ENCODE measurements around the gene CTIF. TPM values are rescaled to one million over a fixed set of nuclear protein-coding genes. Genes with fewer than 3 reads are reported as not detected.
A peak's percentile ranks its signal among the peaks of the same experiment; 100 is the strongest.

CTIF gene
- total RNA-seq, 1 donor from 2014 or later: 72.4 TPM

DNA sequence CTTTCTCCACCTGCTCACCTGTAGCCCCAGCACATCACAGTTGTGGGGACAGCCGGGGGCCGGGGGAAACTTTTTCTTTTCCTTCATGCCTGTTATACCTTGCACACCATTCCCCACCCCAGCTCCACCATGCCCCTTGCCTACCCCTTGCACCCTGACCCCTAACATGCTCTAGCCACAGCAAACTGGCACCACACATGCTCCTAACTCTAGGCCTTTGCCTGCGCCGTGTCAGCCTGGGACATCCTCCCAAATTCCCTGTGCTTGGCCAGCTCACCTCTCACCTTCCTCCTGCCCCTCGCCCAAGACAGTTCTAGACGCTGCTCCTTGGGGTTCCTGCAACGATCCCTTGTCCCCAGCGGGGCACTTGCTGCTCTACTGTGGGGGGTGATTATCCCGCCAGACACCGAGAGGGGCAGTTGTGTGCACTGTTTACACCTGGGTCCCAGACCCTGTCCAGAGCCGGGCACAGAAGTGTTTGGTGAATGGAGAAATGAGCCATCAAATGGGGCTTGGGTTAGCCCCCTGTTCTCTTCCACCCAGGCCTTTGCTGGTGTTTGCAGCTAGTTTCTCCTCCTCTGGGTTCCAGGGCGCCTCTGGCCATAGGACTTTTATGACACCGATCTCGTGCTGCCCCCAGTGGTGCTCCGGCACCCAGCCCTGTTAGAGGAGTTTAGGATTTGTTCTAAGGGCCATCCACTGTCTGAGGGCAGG is 129.8 kb downstream of the CTIF start:
- Histone ChIP-seq H3K9me3 (no peaks in the 10 kb centered on the region), H3K36me3 (no peaks in the 10 kb centered on the region), H3K27me3 (no peaks in the 10 kb centered on the region), H3K4me1 (peaks cover 8% of the 10 kb centered on the region), H3K4me3 (no peak overlapping the region), H3K27ac (no peak overlapping the region)
- TF ChIP-seq CTCF (IDR thresholded peaks at IDR 0.05): no peak
- intact Hi-C loops (cut with DNase I): no loop called here
- ATAC-seq (no peak), DNase-seq (peak; percentile 47)

DNA sequence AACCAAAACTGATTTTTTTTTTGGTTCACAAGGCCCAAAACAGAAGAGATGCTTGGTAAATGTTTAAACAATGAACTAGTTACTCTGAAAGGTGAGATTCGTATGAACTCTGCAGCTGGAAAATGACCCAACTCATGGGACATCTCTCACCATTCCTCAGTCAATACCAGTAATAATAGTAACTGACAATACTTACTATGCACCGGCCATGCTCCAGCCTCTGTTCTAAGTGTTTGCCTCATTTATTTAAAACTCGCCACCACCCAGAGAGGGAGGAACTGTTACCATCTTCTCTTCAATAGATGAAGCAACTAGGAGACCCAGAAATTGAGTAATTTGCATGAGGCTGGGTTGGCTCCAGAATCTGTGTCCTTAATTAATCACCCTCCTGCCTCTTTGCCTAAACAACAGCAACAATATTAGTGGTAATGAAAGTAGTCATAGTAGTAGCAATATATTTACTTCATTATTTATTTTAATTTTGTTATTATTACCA is 130.4 kb downstream of the CTIF start:
- Histone ChIP-seq H3K27me3 (no peaks in the 10 kb centered on the region), H3K27ac (no peak overlapping the region), H3K9me3 (no peaks in the 10 kb centered on the region), H3K4me1 (peaks cover 4% of the 10 kb centered on the region), H3K4me3 (no peak overlapping the region), H3K36me3 (no peaks in the 10 kb centered on the region)
- no peak for ATAC-seq
- DNase-seq: no peak
- intact Hi-C loops (cut with DNase I): no loop called here
- no peak for TF ChIP-seq CTCF (IDR thresholded peaks at IDR 0.05)

DNA sequence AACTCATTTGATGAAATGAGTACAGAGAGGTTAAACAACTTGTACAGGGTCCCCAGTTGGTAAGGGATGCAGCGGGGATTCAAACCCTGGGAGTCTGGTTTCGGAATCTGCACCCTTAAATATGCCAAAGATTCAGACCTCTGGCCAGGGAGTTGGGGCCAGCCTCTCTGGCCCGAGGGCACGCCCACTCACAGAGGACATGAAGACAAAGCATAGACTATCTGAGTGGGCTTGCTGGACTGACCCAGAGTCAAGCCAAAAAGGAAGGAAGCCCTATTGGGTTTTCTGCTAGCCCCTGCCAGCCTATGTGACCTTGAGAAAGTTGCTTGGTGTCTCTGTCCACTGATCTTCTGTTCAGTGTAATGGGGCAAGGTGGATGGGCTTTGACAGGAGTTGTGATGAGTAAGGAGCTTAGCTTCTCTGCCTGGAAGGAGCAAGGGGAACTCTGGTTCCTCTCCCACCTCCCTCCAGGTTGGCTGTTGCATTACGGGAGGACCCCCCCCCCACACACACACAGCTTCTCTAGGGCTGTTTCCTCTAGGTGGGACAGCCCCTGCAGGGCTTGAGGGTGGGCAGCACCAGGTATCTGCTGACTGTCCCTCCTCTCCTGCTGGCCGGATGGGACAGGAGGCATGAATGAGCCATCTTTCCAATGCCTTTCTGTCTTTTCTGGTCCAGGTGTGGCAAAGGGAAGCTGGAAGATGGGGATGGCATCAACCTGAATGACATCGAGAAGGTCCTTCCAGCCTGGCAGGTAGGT is 131.3 kb downstream of the CTIF start:
- no peak for TF ChIP-seq CTCF (IDR thresholded peaks at IDR 0.05)
- intact Hi-C loops (cut with DNase I): loop anchor here (10.0 kb wide), 1 partner anchor 275 kb away; no protein-coding TSS in a partner anchor
- Histone ChIP-seq H3K27ac (no peak overlapping the region), H3K36me3 (no peaks in the 10 kb centered on the region), H3K27me3 (no peaks in the 10 kb centered on the region), H3K9me3 (no peaks in the 10 kb centered on the region), H3K4me3 (no peak overlapping the region), H3K4me1 (no peaks in the 10 kb centered on the region)
- peak; percentile 32 for DNase-seq
- no peak for ATAC-seq

- Histone ChIP-seq H3K4me1 (peaks cover 6% of the 10 kb centered on the region), H3K27ac (no peak overlapping the region), H3K36me3 (no peaks in the 10 kb centered on the region), H3K4me3 (no peak overlapping the region), H3K9me3 (no peaks in the 10 kb centered on the region), H3K27me3 (no peaks in the 10 kb centered on the region)
- DNase-seq (peak; percentile 36), ATAC-seq (no peak)
- no peak for TF ChIP-seq CTCF (IDR thresholded peaks at IDR 0.05)
- intact Hi-C loops (cut with DNase I): loop anchor here (10.0 kb wide), 1 partner anchor 274 kb away; no protein-coding TSS in a partner anchor
These were observed 132.1 kb downstream of the CTIF start for GRCh38 chr18:48670751-48671560.

DNA sequence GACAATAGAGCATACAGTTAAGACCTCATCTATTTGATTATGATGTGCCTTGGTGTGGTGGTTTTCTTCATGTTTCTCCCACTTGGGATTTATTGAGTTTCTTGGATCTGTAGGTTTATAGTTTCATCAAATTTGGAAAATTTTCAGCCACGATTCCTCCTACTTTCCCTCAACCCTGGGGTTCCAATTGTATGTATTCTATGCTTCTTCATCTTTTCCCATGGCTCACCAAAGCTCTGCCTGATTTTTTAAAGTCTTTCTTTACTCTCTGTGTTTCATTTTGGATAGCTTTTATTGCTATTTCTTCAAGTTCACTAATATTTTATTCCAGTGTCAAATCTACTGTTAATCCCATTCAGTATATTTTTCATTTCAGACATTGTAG is 132.7 kb downstream of the CTIF start:
- Histone ChIP-seq H3K4me3 (no peak overlapping the region), H3K4me1 (peaks cover 6% of the 10 kb centered on the region), H3K27me3 (no peaks in the 10 kb centered on the region), H3K27ac (no peak overlapping the region), H3K9me3 (no peaks in the 10 kb centered on the region), H3K36me3 (no peaks in the 10 kb centered on the region)
- DNase-seq (no peak), ATAC-seq (no peak)
- intact Hi-C loops (cut with DNase I): loop anchor here (10.0 kb wide), 1 partner anchor 273 kb away; no protein-coding TSS in a partner anchor
- TF ChIP-seq CTCF (IDR thresholded peaks at IDR 0.05): no peak

Measured in upper lobe of right lung (tissue), 1 donor.